Heart left ventricle (tissue), 16 donors: ENCODE results near the gene GAB2. TPM values are rescaled to one million over a fixed set of nuclear protein-coding genes. Genes with fewer than 3 reads are reported as not detected.

ENCODE experiments used
- ATAC-seq, 4 donors: fragments of 200-7000 bp; cut with Tn5 transposase; one replicate each; pipeline ENCODE4 v1.9.1; 2020 to 2022; ENCODE audit warnings: moderate library complexity in 4 of 4, mild to moderate bottlenecking in 3 of 4, moderate number of reproducible peaks in 1 of 4
- DNase-seq, 5 donors: peaks; one replicate each; pipeline ENCODE4 v3.0.0-alpha.2; 2020
- H3K27ac ChIP-seq, 12 donors: fragments of 200-600 bp; sonication (generic) in 4 of 12; one replicate each; pipeline versions ENCODE4 v1.5.0 to v1.8.0; 2016 to 2022; ENCODE audit warnings: mild to moderate bottlenecking in 2 of 12
- H3K27me3 ChIP-seq, 9 donors: fragments of 200-600 bp; sonication (generic) in 2 of 9; one replicate each; pipeline versions ENCODE4 v1.5.1 to v1.8.0; 2016 to 2022; ENCODE audit warnings: mild to moderate bottlenecking in 3 of 9
- H3K36me3 ChIP-seq, 9 donors: fragments of 200-600 bp; sonication (generic) in 2 of 9; one replicate each; pipeline versions ENCODE4 v1.5.0 to v1.8.0; 2018 to 2022; ENCODE audit warnings: mild to moderate bottlenecking in 2 of 9
- H3K4me1 ChIP-seq, 12 donors: fragments of 200-600 bp; sonication (generic) in 4 of 12; one replicate each; pipeline versions ENCODE4 v1.5.0 to v1.8.0; 2016 to 2022; ENCODE audit warnings: mild to moderate bottlenecking in 3 of 12
- H3K4me3 ChIP-seq, 12 donors: fragments of 200-600 bp; sonication (generic) in 4 of 12; one replicate each; pipeline versions ENCODE4 v1.5.0 to v1.8.0; 2017 to 2022; ENCODE audit warnings: mild to moderate bottlenecking in 9 of 12, moderate library complexity in 4 of 12
- H3K9me3 ChIP-seq, 12 donors: fragments of 200-600 bp; sonication (generic) in 4 of 12; one replicate each; pipeline versions ENCODE4 v1.5.0 to v1.8.0; 2016 to 2022; ENCODE audit warnings: mild to moderate bottlenecking in 1 of 12
- CTCF ChIP-seq, 12 donors: fragments of 200-600 bp; sonication (generic) in 4 of 12; IDR thresholded peaks; one replicate each; pipeline versions ENCODE4 v1.5.0 to v1.8.0; 2018 to 2022; ENCODE audit warnings: antibody characterized with exemption in 12 of 12, mild to moderate bottlenecking in 5 of 12
- POLR2A ChIP-seq, 2 donors: fragments of 450-650 bp; IDR thresholded peaks; one replicate each; pipeline ENCODE4 v1.6.1; 2017; ENCODE audit warnings: antibody characterized with exemption in 2 of 2, mild to moderate bottlenecking in 2 of 2, moderate library complexity in 2 of 2
- WGBS, 4 donors: extraction: QIAGEN DNeasy Blood & Tissue Kit in 2 of 4; methylation state at CpG; one replicate each; pipeline versions ENCODE4 v1.1.5 to v1.1.7; 2013 to 2018; 5-methylcytosine and 5-hydroxymethylcytosine counted together
- intact Hi-C, 10 donors: fragments of 100-400 bp; cut with DNase I; formaldehyde crosslinking; loops; one replicate each; pipeline versions ENCODE4 v1.11.1 to v1.14.2; 2022
- polyA plus RNA-seq, 2 donors: library from polyadenylated mRNA; stranded (reverse); fragments of 200-250 nt; gene quantifications; one replicate each; pipeline ENCODE4 v1.2.3, GENCODE V29; 2013
- total RNA-seq, 9 donors: library from RNA; depleted of rRNA in 2 of 9; stranded (reverse); fragments of >200 nt in 2 of 9; fragmentation: NEBNext Ultra II Directional in 3 of 9; extraction: Animal tissue kit (Norgen Biotek cat#: 25700) in 3 of 9; gene quantifications; one replicate each; pipeline versions ENCODE4 v1.1.0 to v1.2.4, GENCODE V29; 2016 to 2023
- donor health status: ischemic (EF 13 %, LVEDD 7.1; RV severe dilation, severe dysfunction).
- donor health status: healthy with polysubstance abuse.
- donor health status: DM: no; HTN: yes; CAD: no.
- donor health status: DM: no; HTN: no; CAD: no.
- donor health status: ischemic (EF 25% LVEDD 6.9; RV normal size, moderate dysfunction).
- donor health status: ischemic (EF 25% LVEDD 5.7; RV mildly dilated, moderate dysfunction).
- donor health status: healthy.
- donor health status: DM: yes; HTN: yes; CAD: no.
- donor health status: ischemic (EF 35%, LVEDD 5.7; RV mildly dilated, moderate dysfunction).
- donor health status: nonischemic (EF 11% LVEDD 7.7; RV severe dilation, severe dysfunction).
- donor health status: DM: yes; HTN: yes; CAD: no.
- donor health status: PGD.
- donor health status: ischemic (EF 29% LVEDD 5.4; RV normal size, mild dysfunction).
- donor health status: nonischemic (EF 23%, LVEDD 6.1; RV moderate dilation, normal function).

Gene GAB2
- total and polyA plus RNA-seq, 11 donors: 6.1 to 53.0 (median 30.0) TPM

- DNase-seq (no peak), ATAC-seq (no peak)
- Histone ChIP-seq H3K4me1 (peaks cover 0 to 37% (median 14%) of the 10 kb centered on the region in 12 donors), H3K36me3 (no peaks in the 10 kb centered on the region), H3K27me3 (no peaks in the 10 kb centered on the region), H3K27ac (no peak overlapping the region), H3K4me3 (no peak overlapping the region), H3K9me3 (peaks cover 0 to 3% (median 0%) of the 10 kb centered on the region in 12 donors)
- WGBS, 4 donors: 74 to 92% (median 78%) methylated on average over 1 of the region's 1 CpG
- intact Hi-C loops: no loop called here
- TF ChIP-seq POLR2A (IDR thresholded peaks at IDR 0.05): no peak
- no peak for TF ChIP-seq CTCF (IDR thresholded peaks at IDR 0.05)
Observed at GRCh38 chr11:78332174-78332866, 85.3 kb downstream of the GAB2 start.

- WGBS, 4 donors: 69 to 80% (median 76%) methylated on average over 3 of the region's 3 CpGs
- intact Hi-C loops: no loop called here
- Histone ChIP-seq H3K4me1 (peaks cover 0 to 30% (median 13%) of the 10 kb centered on the region in 12 donors), H3K27ac (no peak overlapping the region), H3K9me3 (peaks cover 0 to 3% (median 0%) of the 10 kb centered on the region in 12 donors), H3K4me3 (no peak overlapping the region), H3K27me3 (no peaks in the 10 kb centered on the region), H3K36me3 (no peaks in the 10 kb centered on the region)
- DNase-seq (no peak), ATAC-seq (no peak)
- TF ChIP-seq CTCF (IDR thresholded peaks at IDR 0.05): no peak
- TF ChIP-seq POLR2A (IDR thresholded peaks at IDR 0.05): no peak
Observed at GRCh38 chr11:78331711-78332110, 85.9 kb downstream of the GAB2 start.

GRCh38 chr11:78330361-78330760, 87.3 kb downstream of the GAB2 start:
- Histone ChIP-seq H3K36me3 (no peaks in the 10 kb centered on the region), H3K4me3 (no peak overlapping the region), H3K27ac (no peak overlapping the region), H3K4me1 (peaks cover 0 to 28% (median 13%) of the 10 kb centered on the region in 12 donors), H3K9me3 (peaks cover 0 to under 1% (median 0%) of the 10 kb centered on the region in 12 donors), H3K27me3 (no peaks in the 10 kb centered on the region)
- WGBS, 4 donors: 75 to 82% (median 77%) methylated on average over 3 of the region's 3 CpGs
- DNase-seq: no peak
- intact Hi-C loops: no loop called here
- no peak for ATAC-seq
- TF ChIP-seq POLR2A (IDR thresholded peaks at IDR 0.05) (no peak), CTCF (IDR thresholded peaks at IDR 0.05) (no peak)

GRCh38 chr11:78327945-78328344, 89.7 kb downstream of the GAB2 start:
- no peak overlapping the region for H3K4me3 ChIP-seq
- H3K4me1 ChIP-seq: peaks cover 0 to 27% (median 12%) of the 10 kb centered on the region in 12 donors
- no peaks in the 10 kb centered on the region for H3K27me3 ChIP-seq
- no peaks in the 10 kb centered on the region for H3K36me3 ChIP-seq
- no peak for TF ChIP-seq POLR2A (IDR thresholded peaks at IDR 0.05)
- TF ChIP-seq CTCF (IDR thresholded peaks at IDR 0.05): no peak
- no peak overlapping the region for H3K27ac ChIP-seq
- H3K9me3 ChIP-seq: peaks cover 0 to 6% (median 0%) of the 10 kb centered on the region in 12 donors
- no peak for DNase-seq
- 90 to 95% (median 94%) methylated on average over 6 of the region's 6 CpGs for WGBS, 4 donors
- ATAC-seq: no peak
- intact Hi-C loops: no loop called here
